CD4-positive, alpha-beta T cell treated with Interleukin-4 for 4 hours (primary cell): ENCODE data around the gene PCDHGC3.

Experiments
- DNase-seq: peaks from one replicate; pipeline ENCODE4 v3.0.0-alpha.2; 2020

The PCDHGC3 gene

DNA sequence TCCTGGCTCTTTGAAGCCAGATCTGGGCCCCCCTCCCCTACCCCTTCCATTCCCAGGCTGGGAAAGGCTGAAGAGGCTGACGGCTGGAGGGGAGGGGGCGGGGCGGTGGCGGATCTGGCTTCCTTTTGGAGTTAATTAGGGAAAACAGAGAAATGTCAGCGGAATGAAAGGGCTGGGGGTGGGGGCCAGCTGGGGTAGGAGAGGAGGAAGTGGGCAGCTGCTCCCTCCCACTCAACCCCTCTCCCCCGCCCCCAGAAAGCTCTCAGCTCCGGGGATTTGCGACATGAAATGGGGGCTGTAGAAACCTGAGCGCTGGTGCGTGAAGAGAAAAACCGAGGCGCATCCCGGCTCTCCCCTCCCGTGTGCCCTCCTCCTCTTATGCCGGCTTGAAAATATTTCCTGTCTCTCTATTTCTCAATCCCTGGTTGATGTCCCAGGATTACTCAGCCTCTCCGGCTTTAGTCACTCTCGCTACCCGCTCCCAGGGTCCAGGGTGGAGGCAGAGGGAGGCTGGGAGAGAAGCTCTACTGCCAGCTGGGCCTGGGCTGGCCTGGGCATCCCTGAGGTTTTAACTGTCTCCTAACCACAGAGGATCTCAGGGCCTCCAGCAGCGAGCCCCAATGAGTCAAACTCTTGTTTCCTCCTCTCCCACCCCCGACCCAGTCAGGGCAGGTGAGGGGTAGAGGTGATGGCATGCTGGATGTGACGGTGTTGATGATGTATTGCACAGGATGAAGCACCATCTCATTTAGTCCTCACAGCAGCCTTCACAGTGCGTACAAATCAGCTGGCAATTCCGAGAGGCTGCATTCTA is 33.2 kb downstream of the PCDHGC3 start:
- no peak for DNase-seq

GRCh38 chr5:141510160-141510559 is 34.4 kb downstream of the PCDHGC3 start:
- no peak for DNase-seq

- DNase-seq = no peak
Observed at GRCh38 chr5:141510850-141511601, 35.3 kb downstream of the PCDHGC3 start.

- no peak for DNase-seq
Observed at GRCh38 chr5:141511771-141512325, 36.1 kb downstream of the PCDHGC3 start.

DNA sequence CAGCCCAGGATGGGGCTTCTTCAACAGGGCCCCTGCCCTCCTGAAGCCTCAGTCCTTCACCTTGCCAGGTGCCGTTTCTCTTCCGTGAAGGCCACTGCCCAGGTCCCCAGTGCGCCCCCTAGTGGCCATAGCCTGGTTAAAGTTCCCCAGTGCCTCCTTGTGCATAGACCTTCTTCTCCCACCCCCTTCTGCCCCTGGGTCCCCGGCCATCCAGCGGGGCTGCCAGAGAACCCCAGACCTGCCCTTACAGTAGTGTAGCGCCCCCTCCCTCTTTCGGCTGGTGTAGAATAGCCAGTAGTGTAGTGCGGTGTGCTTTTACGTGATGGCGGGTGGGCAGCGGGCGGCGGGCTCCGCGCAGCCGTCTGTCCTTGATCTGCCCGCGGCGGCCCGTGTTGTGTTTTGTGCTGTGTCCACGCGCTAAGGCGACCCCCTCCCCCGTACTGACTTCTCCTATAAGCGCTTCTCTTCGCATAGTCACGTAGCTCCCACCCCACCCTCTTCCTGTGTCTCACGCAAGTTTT is 36.7 kb downstream of the PCDHGC3 start:
- peak; percentile 78 for DNase-seq

DNA sequence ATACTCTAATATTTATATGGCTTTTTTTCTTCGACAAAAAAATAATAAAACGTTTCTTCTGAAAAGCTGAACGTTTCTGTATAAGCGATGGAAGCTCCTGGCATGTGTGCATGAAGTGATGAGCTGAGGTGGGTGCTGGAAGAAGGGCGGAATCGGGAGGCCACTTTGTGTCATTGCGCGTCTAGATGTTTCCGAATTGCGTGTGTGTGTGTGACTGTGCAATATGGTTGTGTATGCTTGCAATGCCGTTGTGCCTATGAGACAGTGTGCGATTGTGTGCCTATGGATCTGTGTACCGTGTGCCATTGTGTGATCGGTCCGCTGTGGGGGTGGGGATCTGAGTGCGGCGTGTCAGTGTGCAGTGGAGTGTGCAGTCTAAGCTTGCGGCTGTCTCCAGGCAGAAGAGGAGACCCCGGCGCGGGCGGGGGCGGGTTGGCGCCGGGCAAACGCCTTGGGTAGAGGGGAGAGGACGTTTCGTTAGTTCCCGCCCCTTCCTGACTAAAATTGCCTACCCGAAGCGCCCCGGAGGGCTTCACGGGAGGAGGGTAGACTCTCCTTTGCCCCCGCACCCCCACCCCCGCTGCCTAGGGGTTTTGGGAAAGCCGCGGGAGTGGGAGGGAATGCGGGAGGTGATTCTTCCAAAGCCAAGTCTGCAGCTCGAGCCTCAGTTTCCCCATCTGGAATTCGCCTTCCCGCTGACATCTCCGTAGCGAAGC is 37.3 kb downstream of the PCDHGC3 start:
- peak; percentile 24 for DNase-seq

DNA sequence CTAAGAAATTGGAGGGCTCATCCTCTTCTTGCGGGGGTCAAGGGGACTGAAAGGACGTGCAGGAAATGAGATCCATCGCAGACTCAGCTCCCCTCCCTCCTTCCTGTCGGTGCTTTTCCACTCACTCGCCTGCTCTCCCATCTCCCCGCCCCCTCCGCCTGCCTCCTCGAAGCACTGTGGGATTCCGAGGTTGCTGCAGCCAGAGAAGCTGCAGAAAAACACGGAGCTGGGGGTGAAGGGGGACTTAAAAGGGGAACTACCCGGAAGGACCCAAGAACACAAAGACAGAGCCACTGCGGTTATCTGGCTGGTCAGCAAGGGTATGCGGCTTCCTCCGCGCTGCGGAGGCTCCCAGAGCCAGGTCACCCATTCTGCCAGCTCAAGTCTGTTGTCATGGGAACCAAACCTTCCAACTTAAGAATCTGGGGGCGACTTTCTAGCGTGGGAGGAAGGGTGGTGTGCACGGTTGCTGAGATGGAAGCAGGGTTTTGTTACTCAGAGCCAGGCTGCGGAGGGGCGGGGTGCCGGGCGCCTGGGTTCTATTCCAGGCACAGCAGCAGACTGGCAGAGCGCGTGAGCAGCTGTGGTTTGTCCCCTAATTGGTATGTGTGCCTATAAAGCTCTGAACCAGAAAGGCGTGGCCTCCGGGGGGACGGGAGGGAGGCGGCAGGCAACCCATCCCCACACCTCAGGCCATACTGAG is 38.0 kb downstream of the PCDHGC3 start:
- DNase-seq = peak; percentile 67

GRCh38 chr5:141514330-141515133 is 38.8 kb downstream of the PCDHGC3 start:
- no peak for DNase-seq

- DNase-seq = no peak
Observed at GRCh38 chr5:141515141-141515540, 39.4 kb downstream of the PCDHGC3 start.

- DNase-seq = no peak
Observed at GRCh38 chr5:141515946-141516671, 40.3 kb downstream of the PCDHGC3 start.

- no peak for DNase-seq
Observed at GRCh38 chr5:141516672-141517025, 40.9 kb downstream of the PCDHGC3 start.

GRCh38 chr5:141517312-141517711 is 41.5 kb downstream of the PCDHGC3 start:
- no peak for DNase-seq

DNA sequence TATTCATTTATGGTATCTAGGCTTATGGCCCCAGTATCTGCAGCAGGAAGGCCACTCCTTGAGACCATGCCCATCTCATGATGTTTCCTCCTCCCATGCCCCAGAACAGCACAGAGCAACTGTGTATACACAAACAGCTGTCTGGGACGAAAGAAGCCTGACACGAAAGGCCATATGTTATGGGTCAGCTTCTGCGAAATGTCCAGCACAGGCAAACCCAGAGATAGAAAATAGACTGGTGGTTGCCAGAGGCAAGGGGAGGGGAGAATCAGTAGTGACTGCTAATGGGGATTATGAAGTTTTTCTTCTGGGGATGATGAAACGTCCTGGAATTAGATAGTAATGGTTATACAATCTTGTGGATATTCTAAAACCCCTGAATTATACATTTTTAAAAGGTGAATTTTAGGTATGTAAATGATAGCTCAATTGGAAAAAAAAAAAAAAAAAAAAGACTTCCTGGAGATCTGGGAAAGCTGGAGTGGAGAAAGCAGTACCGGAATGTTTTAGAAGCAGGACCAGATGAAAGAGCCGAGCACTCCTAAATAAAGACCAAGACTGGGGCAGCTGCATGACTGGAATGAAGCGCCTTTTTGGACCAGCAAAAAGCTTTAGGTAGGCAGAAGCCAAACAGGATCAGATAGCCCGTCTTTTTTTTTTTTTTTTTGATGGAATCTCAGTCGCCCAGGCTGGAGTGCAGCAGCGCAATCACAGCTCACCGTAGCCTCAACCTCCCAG is 42.3 kb downstream of the PCDHGC3 start:
- DNase-seq = no peak

GRCh38 chr5:141518618-141519015 is 42.9 kb downstream of the PCDHGC3 start:
- no peak for DNase-seq

DNA sequence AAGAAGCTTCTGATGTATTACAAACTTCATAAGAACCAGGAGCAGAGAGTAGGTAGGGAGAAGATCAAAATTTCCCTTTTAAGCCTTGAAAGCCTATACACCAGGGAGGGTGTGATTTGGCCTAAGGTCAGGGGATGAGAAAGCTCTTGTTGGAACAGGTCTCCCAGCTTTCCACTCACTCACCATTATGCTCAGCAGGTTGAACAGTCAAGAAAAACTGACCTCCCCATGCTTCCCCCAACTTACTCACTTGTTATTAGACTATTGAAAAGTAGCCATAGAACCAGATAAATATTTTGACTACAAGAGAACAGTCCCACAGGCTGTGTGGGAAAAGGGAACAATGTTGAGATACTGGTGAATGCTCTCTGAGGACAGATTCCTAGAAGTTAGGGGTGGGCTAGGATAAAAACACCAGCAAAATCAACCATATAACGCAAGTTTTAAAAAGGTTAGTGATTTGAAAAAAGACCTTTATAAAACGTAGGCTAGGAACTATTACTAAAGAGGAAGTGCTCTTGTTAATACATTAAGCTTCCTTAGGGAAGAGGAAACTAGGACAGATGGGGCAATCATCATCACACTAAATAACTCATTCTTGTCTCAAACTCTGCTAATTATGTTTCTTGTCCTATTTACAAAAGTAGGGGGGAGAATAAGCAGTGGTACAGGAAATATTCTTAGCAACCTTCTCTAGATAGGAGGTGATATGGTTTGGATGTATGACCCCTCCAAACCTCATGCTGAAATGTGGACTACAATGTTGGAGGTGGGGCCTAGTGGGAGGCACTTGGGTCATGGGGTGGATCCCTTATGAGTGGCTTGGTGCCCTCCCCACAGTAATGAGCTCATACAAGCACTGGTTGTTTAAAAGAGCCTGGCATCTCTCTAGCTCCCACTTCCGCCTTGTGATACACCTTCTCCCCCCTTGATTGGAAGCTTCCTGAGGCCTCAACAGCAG is 44.1 kb downstream of the PCDHGC3 start:
- DNase-seq = no peak

GRCh38 chr5:141521244-141521781 is 45.5 kb downstream of the PCDHGC3 start:
- peak; percentile 15 for DNase-seq

- no peak for DNase-seq
Observed at GRCh38 chr5:141522301-141522700, 46.5 kb downstream of the PCDHGC3 start.

- no peak for DNase-seq
Observed at GRCh38 chr5:141523991-141524390, 48.2 kb downstream of the PCDHGC3 start.
